ENCODE data around the gene CROCC2. TPM values are rescaled to one million over a fixed set of nuclear protein-coding genes. Genes with fewer than 3 reads are reported as not detected.

CROCC2 gene
- total and polyA plus RNA-seq, 2 of the 13 experiments (the other 11 are each of a cell fraction or from before 2014, with no cell fraction given), result not detected

DNA sequence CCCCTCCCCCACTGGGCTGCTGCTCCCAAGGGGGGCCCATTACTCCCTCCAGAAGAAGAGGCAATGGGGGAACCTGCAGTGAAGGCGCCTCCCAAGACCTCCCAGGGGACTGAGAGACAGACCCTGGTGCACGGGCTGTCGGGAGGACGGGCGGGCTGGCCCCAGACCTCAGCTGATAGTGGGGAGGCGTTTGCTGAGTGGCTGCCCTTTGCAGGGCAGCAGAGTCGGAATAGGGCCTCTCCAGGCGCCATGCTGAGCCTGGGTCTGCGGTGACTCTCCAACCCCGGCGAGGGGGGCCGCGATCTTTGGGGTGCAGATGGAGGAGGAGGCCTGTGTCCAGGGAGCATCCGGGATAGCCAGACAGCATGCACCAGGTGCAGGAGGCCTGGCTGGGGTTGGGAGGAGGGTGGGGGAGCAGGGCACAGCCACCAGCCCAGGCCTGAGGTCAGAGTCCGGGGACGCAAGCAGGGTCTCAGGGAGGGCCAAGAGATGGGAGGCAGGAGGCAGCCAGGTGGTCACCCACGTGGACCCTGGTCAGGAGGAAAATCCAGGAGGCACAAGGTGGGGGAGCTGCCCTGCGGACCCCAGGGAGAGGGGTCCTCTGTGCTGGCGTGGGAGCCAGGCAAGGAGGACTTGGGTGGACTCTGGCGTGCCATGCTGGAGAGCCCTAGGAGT, 11.0 kb downstream of the CROCC2 start:
- intact Hi-C loops (cut with micrococcal nuclease; ENCODE audit: unreplicated experiment), result no loop called here
- peaks cover 17 to 77% of the 10 kb centered on the region in 2 experiments; a peak in 3 of 5 replicates for H3K27me3 ChIP-seq (ENCODE audit: control insufficient read depth in 1 of 2, insufficient read depth in 2 of 2, low read length in 2 of 2)
- no TSS peak for BruUV-seq (replicated peaks)
- no peak overlapping the region for H3K27ac ChIP-seq (ENCODE audit: extremely low read length, insufficient read depth, low read length)
- H3K9ac ChIP-seq (ENCODE audit: insufficient read depth, low read depth, low read length), result no peak overlapping the region
- no peaks in the 10 kb centered on the region for H3K79me2 ChIP-seq (ENCODE audit: insufficient read depth, low read length)
- 15% methylated on average over 11 of the region's 20 CpGs for WGBS (ENCODE audit: low lambda C conversion rate)
- H3K9me3 ChIP-seq (ENCODE audit: low read length), result no peaks in the 10 kb centered on the region
- H2AFZ ChIP-seq (ENCODE audit: low read length), result no peak overlapping the region
- in situ Hi-C loops (cut with HindIII; ENCODE audit: extremely low pct_ligation_motif_present, low pct_unique_long_range_greater_than_20kb), result loop anchor here (5.0 kb wide), 1 partner anchor 70 kb away; no protein-coding TSS in a partner anchor
- ChIA-PET CTCF (ENCODE audit: low intra/inter-chr PET ratio, low total read pairs) (no interaction called here), POLR2A (no interaction called here)
- H3K36me3 ChIP-seq (replicated peaks in 1 of 2; ENCODE audit: control insufficient read depth in 1 of 2, insufficient read depth in 2 of 2, low read length in 2 of 2), result no peaks in the 10 kb centered on the region
- DNase-seq (ENCODE audit: low spot score) (no peak), FAIRE-seq (no peak), ATAC-seq (no peak)
- peak overlapping the region in 1 of 3 experiments; percentile 6; a peak in 1 of 6 replicates for H3K4me3 ChIP-seq (replicated peaks in 1 of 3; ENCODE audit: insufficient read depth in 1 of 3, low read depth in 2 of 3, low read length in 3 of 3)
- peaks cover 35% of the 10 kb centered on the region for H3K4me1 ChIP-seq (ENCODE audit: insufficient read depth, low read length)
- no peaks in the 10 kb centered on the region for H4K20me1 ChIP-seq (ENCODE audit: insufficient read depth, low read length)
- peak overlapping the region; percentile 5; the same call in 1 of the 2 replicates for H3K4me2 ChIP-seq (ENCODE audit: low read depth, low read length)
- TF ChIP-seq LCORL (IDR thresholded peaks at IDR 0.05), result no peak
- TF ChIP-seq LCORL (CRISPR knock-in tag; IDR thresholded peaks at IDR 0.05), result peak; percentile 53; the same call in 1 of the 2 replicates
- TF ChIP-seq ZNF460 (CRISPR knock-in tag; IDR thresholded peaks at IDR 0.05; ENCODE audit: borderline replicate concordance), result 0 out of 2 replicates have a peak, but pooled peaks have one; percentile 24
- TF ChIP-seq, protein P1, sequence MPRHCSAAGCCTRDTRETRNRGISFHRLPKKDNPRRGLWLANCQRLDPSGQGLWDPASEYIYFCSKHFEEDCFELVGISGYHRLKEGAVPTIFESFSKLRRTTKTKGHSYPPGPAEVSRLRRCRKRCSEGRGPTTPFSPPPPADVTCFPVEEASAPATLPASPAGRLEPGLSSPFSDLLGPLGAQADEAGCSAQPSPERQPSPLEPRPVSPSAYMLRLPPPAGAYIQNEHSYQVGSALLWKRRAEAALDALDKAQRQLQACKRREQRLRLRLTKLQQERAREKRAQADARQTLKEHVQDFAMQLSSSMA (CRISPR knock-in tag; IDR thresholded peaks at IDR 0.05), result no peak
- peak; percentile 46; the same call in 1 of the 2 replicates for TF ChIP-seq ZNF788 (CRISPR knock-in tag; IDR thresholded peaks at IDR 0.05; ENCODE audit: borderline replicate concordance)
- TF ChIP-seq, protein P2, sequence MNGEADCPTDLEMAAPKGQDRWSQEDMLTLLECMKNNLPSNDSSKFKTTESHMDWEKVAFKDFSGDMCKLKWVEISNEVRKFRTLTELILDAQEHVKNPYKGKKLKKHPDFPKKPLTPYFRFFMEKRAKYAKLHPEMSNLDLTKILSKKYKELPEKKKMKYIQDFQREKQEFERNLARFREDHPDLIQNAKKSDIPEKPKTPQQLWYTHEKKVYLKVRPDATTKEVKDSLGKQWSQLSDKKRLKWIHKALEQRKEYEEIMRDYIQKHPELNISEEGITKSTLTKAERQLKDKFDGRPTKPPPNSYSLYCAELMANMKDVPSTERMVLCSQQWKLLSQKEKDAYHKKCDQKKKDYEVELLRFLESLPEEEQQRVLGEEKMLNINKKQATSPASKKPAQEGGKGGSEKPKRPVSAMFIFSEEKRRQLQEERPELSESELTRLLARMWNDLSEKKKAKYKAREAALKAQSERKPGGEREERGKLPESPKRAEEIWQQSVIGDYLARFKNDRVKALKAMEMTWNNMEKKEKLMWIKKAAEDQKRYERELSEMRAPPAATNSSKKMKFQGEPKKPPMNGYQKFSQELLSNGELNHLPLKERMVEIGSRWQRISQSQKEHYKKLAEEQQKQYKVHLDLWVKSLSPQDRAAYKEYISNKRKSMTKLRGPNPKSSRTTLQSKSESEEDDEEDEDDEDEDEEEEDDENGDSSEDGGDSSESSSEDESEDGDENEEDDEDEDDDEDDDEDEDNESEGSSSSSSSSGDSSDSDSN (CRISPR knock-in tag; IDR thresholded peaks at IDR 0.05), result peak; percentile 23; the same call in 1 of the 2 replicates
- TF ChIP-seq ZNF446 (CRISPR knock-in tag; IDR thresholded peaks at IDR 0.05), result no peak
- TF ChIP-seq, protein P3, sequence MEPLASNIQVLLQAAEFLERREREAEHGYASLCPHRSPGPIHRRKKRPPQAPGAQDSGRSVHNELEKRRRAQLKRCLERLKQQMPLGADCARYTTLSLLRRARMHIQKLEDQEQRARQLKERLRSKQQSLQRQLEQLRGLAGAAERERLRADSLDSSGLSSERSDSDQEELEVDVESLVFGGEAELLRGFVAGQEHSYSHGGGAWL (CRISPR knock-in tag; IDR thresholded peaks at IDR 0.05), result no peak
- TF ChIP-seq, protein P4, sequence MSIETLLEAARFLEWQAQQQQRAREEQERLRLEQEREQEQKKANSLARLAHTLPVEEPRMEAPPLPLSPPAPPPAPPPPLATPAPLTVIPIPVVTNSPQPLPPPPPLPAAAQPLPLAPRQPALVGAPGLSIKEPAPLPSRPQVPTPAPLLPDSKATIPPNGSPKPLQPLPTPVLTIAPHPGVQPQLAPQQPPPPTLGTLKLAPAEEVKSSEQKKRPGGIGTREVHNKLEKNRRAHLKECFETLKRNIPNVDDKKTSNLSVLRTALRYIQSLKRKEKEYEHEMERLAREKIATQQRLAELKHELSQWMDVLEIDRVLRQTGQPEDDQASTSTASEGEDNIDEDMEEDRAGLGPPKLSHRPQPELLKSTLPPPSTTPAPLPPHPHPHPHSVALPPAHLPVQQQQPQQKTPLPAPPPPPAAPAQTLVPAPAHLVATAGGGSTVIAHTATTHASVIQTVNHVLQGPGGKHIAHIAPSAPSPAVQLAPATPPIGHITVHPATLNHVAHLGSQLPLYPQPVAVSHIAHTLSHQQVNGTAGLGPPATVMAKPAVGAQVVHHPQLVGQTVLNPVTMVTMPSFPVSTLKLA (IDR thresholded peaks at IDR 0.05), result peak; percentile 56; the same call in 1 of the 2 replicates
- no peak for TF ChIP-seq KLF15 (CRISPR knock-in tag; IDR thresholded peaks at IDR 0.05; ENCODE audit: borderline replicate concordance)
- TF ChIP-seq, protein P5, sequence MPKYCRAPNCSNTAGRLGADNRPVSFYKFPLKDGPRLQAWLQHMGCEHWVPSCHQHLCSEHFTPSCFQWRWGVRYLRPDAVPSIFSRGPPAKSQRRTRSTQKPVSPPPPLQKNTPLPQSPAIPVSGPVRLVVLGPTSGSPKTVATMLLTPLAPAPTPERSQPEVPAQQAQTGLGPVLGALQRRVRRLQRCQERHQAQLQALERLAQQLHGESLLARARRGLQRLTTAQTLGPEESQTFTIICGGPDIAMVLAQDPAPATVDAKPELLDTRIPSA (CRISPR knock-in tag; IDR thresholded peaks at IDR 0.05; ENCODE audit: borderline replicate concordance), result 0 out of 2 replicates have a peak, but pooled peaks have one; percentile 24
- TF ChIP-seq NRL (CRISPR knock-in tag; IDR thresholded peaks at IDR 0.05; ENCODE audit: borderline replicate concordance), result peak; percentile 21; the same call in 1 of the 2 replicates
- 0 out of 2 replicates have a peak, but pooled peaks have one; percentile 37 for TF ChIP-seq PITX1 (CRISPR knock-in tag; IDR thresholded peaks at IDR 0.05)
- TF ChIP-seq TBX2 (CRISPR knock-in tag; IDR thresholded peaks at IDR 0.05; ENCODE audit: borderline replicate concordance), result 0 out of 2 replicates have a peak, but pooled peaks have one; percentile 10

Data from HepG2 (cell line).